HG02642 (cell line): ENCODE data around the gene HLA-E.
A peak's percentile ranks its signal among the peaks of the same experiment; 100 is the strongest.
"Not testable (repeated sequence)": the region's sequence is repeated elsewhere in the genome, so short reads cannot be mapped to it uniquely, and the experiment has no call there.

ENCODE experiments used
- ATAC-seq: cut with Tn5 transposase; IDR thresholded peaks from one replicate; pipeline ENCODE4 v1.9.1; 2021; ENCODE audit warnings: mild to moderate bottlenecking; ENCODE audit not compliant: unreplicated experiment, poor library complexity

The HLA-E gene

DNA sequence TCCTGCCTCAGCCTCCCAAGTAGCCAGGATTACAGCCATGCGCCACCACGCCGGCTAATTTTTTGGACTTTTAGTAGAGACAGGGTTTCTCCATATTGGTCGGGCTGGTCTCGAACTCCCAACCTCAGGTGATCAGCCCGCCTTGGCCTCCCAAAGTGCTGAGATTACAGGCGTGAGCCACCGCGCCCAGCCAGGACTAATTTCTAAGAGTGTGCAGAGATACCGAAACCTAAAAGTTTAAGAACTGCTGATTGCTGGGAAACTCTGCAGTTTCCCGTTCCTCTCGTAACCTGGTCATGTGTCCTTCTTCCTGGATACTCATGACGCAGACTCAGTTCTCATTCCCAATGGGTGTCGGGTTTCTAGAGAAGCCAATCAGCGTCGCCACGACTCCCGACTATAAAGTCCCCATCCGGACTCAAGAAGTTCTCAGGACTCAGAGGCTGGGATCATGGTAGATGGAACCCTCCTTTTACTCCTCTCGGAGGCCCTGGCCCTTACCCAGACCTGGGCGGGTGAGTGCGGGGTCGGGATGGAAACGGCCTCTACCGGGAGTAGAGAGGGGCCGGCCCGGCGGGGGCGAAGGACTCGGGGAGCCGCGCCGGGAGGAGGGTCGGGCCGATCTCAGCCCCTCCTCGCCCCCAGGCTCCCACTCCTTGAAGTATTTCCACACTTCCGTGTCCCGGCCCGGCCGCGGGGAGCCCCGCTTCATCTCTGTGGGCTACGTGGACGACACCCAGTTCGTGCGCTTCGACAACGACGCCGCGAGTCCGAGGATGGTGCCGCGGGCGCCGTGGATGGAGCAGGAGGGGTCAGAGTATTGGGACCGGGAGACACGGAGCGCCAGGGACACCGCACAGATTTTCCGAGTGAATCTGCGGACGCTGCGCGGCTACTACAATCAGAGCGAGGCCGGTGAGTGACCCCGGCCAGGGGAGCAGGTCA, at the start of gene HLA-E:
Gene HLA-E, plus strand, starts transcription at position 429 of the 945 bp plus-strand sequence. Its CDS starts 23 bp downstream, at position 452.
- ATAC-seq, result peak; percentile 86

DNA sequence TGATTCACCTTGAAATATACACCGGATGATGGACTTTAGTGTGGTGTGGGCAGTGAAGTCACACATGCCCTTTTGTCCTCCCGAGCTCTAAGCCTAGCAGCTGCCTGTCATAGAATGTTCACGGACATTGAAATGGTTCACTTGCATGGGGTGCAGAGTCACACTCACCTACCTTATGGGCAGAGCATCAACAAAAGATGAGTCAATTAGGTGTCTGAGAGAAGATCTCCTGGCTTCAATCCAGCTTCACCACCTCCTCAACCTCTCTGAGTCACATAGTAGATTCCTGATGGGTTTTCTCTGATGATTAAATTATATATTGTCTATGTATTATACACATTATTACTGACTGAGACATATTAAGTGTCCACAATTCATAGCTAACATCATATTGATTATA, 48.1 kb upstream of the HLA-E start:
- ATAC-seq, result no peak

DNA sequence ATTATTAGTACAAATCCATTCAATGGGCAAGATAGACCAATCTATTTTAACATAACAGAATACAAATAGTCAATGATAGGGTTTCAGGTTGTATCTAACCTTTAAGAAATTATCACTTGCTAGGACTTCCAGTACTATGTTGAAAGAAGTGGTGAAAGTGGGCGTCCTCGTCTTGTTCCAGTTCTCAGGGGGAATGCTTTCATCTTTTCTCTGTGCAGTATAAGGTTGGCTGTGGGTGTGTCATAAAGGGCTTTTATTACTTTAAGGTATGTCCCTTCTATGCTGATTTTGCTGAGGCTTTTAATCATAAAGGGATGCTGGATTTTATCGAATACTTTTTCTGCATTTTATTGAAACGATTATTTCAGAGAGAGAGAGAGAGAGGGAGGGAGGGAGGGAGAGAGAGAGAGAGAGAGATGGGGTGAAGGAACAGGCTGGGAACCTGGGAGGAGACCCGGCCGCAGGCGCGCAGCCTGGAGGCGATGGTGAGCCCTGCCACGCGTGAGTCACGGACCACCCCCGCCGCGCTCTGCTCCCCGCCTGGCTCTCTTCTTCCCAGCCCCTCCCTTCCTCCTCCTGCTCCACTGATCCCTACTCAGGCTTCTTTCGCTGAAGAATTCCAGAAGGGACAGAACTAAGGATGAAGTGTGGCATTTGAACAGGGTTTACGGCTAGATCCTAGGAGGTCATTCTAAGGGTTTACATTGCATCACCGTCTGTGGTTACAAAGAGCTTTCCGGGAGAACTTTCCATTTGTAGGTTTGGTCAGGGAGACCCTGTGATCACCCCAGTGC, 45.5 kb upstream of the HLA-E start:
- no peak for ATAC-seq

DNA sequence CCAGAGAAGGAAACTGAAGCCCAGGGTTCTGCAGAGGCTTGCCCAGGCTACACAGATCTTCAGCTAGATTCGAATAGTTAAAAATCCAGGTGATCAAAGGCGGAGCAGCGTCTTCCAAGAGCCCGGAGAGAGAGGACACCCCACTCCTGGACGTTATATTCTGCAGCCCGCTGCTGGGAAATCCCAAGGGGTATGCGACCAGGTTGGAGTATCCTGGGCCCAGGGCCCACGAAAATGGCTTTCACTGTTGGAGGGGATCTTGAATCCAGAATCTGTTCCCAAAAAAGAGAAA, 44.9 kb upstream of the HLA-E start:
- no peak for ATAC-seq

DNA sequence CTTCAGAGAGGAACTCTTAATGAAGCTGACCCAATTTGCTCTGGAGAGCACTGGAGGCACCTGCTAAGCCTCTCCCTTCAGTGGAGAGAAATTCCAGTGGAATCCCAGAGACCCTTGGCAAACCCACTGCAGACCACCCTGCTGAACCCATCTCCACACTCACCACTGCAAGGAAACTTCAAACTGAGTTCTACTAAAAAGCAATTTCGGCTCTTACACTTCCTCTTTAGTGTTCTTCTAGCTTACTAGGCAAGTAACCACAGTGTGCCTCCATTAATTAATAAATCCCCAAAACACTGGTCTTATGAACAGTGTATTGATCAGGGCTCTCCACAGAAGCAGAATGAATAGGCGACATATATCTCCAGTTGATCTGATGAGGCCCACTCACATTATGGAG, 43.0 kb upstream of the HLA-E start:
- ATAC-seq, result no peak

DNA sequence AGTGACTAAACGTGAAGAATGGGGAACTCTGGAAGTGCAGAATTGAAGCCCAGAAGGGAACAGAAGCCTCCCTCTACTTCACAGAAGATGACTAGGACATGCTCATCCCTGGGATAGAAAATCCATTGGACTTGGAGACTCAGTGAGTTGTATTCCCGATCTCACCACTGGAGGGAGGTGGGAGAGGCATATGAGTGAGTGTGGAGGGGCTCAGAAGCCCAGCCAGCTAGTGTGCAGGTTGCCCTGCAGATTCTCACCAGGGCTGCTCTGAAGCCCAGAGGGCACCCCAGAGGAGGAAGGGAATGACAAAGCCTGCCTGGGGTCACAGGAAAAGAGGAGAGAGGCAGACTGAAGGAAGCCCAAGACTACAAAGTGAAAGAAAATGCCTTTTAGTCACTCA, 42.1 kb upstream of the HLA-E start:
- no peak for ATAC-seq

DNA sequence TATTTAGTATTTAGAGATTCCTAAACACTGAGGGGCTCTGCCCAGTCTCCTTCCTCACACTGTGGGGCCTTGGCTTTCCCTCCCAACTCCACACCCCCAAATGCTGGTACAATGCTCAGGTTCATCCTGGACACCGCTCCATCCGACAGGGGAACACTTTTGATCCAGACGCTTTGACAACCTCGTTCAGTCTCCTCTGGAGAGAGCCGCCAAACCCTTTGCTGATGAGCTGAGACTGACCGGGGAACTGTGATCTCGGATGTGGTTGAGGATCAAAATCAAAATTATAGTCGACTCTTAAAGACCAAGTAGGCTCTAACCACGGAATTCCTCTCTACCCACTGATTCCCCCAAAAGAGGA, 38.8 kb upstream of the HLA-E start:
- no peak for ATAC-seq

DNA sequence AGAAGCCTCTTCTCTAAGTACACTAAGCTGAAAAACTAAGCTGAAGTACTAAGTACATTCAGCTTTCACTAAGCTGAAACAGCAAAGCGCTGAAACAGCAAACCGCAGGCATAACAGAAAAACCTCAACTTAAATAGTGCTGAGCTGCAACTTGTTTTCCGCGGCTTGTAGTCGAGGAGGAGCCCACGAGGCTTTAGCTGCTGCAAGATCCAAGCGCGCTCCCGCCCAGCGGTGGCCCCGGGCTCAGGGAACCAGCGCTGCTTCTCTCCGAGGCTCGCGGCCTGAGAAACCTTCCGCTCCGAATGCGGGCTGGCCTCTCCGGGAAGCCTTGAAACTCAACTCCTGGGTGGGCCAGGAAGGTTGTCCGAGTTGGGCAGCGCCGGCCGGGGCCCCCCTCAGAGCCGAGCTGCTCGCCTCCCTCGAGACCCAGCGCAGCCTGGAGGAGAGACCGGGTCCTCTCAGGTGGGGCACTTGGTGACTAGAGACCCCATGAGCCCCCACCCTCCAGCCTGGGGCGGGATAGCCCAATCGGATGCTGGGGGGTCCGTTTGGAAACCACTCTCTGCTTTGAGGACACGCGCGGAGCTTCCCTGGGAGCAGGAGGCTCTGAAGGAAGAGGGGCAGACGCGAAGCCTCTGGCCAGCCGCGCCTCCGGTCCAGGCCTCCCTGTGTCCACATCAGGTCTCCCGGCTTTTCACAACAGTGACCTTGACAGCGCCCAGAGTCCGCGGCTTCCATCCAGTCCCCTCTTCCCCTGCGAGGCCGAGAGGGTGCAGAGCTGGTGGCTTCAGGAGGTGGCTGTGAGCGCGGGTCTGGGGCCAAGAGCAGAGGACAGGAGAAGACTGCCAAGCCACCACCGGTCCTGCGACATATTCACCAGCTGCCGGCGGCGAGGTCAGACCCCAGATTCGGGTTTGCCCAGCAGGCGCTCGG, 38.1 kb upstream of the HLA-E start:
- no peak for ATAC-seq

DNA sequence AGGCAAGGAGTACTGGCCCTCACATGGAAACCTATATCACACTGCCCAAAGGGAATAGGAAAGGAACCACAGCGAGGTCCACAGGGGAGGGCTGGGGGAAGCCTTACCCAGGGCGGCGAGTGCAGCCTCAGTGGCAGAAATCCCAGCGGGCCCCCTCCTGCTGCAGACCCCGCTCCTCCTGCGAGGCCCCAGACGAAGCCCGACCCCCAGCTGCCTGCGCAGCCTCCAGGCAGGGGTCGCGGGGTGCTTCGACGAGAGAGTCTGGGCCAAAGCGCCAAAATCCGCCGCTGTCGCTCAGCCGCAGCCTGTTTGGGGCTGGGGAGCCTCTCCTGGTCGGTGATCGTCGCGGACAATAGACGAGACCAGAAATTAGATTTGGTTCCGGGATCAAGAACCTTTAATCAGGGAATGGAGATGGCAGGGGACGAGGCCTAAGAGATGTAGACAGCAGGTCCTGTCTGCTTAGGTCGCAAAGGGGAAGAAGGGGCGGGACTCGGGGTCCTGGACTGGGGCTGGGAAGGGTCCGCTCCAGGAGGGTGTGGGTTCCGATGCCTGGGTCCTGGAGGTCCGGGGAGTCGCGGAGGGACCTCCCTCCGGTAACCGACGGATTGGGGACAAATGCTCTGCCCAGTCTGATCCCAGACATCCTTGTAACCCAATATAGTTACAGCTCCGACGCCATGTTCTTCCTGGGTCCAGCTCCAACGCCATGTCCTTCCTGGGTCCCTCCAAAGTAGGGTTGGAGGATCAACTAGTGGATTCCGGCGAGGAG, 36.4 kb upstream of the HLA-E start:
- ATAC-seq, result no peak

DNA sequence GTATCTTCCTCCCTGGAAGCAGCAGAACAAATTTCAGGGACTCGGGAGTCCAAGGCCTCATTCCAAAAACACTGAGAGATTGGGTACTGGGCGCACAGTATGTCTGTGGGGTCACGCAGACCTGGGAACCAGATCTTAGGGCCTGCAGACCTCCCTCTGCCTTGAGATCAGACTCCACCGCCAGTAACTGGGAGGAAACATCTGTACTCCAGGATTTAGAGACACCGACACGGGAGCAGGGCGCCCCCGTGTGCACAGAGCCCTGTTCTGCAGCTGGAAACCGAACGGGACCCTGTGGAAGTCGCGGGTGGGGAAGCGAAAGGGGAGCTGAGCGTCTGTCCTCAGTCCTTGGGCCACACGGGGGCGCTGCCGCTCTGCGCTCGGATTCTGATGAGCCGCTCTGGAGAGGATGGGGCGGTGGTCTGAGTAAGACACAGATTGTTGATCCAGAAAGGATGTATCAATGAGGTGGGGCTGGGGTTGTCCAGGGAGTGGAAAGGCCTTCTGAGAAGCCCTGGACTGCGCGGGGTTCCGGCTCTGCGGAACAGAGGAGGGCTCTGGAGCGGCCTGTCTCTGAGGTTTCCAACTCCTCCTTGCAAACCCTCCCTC, 35.7 kb upstream of the HLA-E start:
- ATAC-seq, result peak; percentile 65

DNA sequence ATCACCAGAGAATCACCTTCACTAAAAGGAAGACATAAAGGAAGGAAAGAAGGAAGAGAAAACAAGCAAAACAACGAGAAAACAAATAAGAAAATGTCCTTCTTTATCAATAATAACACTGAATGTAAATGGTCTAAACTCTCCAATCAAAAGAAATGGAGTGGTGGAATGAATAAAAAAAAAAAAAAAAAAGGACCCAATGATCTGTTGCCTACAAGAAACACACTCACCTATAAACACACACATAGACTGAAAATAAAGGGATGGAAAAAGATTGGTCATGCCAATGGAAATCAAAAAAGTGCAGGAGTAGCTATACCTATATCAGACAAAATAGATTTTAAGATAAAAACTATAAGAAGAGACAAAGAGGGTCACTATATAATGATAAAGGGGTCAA, 30.2 kb upstream of the HLA-E start:
- ATAC-seq, result no peak

DNA sequence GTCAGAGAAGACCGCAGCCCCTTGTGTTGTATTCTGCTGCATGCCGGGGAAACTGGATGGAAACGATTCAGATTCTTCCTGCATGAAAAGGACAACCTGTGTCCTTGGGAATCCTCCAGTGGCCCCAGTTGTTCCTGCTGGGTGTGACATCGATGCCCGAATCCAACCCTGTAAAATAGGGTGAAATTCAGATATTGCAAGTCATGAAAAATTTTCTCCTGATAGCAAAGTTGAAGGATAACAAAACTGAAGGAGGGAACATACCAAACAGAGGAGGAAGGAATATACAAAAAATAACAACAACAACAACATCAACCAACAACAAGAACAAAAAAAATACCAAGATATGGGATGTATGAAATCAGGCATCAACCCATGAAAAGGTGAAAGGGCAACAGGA, 28.3 kb upstream of the HLA-E start:
- ATAC-seq, result no peak

DNA sequence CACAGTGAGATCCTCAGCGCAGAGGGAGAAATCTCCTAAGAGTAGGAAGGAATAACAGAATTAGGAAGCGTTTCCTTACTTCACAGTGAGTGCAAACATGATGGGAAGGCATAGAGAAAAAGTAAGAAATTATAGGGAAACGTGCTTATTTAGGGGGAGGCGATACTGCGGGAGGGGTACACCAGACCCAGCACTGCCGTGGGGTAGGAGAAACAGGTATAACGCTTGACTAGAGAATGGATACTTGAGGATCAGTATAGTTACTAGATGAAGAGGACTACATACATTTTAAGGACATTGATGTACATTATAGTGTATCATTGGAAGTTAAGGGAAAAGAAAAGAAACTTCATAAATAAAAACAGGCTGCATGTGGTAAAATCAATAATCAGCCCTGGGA, 26.8 kb upstream of the HLA-E start:
- ATAC-seq, result no peak

DNA sequence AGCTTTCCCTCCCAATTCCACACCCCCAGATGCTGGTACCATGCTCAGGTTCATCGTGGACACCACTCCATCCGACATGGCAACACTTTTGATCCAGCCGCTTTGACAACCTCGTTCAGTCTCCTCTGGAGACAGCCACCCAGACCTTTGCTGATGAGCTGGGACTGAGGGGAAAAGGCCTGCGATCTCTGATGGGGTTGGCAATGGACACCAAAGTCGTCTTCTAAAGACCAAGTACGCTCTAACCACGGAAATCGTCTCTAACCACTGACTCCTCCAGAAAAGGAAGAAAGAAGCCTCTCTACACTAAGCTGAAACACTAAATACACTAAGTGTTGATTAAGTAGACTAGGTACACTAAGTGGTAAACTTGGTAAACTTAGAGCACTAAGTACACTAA, 26.1 kb upstream of the HLA-E start:
- no peak for ATAC-seq

DNA sequence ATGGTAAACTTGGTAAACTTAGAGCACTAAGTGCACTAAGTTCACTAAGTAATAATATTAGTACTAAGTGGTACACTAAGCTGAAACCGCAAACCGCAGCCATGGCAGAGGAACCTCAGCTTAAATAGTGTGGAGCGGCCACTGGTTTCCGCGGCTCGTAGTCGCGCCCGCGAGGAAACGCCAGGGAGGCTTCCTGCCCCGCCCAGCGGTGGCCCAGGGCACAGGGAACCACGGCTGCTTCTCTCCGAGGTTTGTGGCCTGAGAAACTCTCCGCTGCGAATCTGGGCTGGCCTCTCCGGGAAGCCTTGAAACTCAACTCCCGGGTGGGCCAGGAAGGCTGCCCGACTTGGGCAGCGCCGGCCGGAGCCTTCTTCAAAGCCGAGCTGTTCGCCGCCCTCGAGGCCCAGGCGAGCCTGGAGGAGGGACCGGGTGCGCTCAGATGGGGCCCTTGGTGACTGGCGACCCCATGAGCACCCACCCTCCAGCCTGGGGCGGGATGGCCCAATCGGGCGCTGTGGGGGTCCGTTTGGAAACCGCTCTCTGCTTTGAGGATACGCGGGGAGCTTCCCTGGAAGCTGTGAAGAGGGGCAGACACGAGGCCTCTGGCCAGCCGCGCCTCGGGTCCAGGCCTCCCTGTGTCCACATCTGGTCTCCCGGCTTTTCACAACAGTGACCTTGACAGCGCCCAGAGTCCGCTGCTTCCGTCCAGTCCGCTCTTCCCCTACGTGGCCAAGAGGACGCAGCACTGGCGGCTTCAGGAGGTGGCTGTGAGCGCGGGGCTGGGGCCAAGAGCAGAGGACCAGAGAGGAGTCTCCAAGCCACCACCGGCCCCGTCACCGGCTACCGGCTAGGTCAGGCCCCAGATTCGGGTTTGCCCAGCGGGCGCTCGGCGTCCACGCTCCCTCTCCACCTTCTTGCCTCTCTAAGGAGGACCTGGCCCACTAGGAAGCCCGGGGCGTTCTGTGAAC, 25.4 kb upstream of the HLA-E start:
- no peak for ATAC-seq

DNA sequence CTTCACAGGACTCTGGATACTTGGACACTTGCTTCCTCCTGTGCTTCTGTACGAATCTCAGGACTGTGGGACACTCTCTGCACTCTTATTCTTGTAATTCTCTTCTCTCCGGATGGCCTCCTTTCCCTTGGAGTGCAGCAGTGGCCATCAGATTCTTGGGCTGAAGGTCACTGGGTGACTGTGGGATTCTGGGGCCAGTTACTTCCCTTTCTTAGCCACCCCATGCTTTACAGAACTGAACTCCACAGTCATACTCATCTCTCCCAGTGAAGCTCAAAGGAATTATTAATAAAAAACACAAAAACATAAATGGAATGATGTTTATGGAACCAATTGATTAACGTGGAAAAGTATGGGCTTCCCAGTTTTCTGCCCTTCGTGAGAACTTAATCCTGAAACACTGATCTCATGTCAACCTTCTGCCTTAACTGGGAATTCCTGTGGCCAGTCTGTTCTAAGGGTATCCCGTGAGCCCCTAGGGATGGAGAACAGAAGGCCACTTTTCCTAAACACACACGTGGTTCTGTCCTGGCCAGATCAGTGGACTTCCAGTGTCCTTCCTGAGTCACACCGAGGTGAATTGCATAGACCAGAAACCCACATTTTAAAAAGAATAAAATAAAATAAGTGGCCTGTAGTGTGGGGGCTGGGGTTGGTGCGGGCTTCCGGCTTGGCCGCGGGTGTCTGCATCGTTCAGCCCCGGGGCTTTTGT, 23.6 kb upstream of the HLA-E start:
- ATAC-seq, result no peak

DNA sequence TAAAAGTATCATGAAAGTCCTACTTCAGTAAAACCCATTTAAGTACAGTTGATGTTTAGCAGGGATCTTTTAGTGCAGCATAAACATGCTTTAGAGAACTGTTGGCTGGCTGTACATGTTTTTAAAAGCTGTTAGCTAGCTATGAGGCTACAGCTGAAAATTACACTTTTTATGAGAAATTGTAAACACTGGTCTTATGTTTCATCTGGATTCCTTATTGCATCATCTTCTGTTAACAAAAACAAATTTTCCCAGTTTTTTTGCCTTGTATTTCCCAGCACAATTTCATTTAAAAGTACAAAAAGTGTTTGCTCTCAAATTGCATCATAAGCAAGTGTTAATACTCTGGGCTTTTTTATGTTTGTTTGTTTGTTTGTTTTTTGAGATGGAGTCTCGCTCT, 18.3 kb upstream of the HLA-E start:
- ATAC-seq, result no peak

DNA sequence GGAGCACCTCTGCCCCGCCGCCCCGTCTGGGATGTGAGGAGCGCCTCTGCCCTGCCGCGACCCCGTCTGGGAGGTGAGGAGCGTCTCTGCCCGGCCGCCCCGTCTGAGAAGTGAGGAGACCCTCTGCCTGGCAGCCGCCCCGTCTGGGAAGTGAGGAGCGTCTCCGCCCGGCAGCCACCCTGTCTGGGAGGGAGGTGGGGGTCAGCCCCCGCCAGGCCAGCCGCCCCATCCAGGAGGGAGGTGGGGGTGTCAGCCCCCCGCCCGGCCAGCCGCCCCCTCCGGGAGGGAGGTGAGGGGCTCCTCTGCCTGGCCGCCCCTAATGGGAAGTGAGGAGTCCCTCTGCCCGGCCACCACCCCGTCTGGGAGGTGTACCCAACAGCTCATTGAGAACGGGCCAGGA, 14.2 kb upstream of the HLA-E start:
- not testable (repeated sequence) for ATAC-seq
